ENCODE measurements around the gene DNAJB14.

Gene DNAJB14

GRCh38 chr4:99847362-99847976 lies 98.9 kb downstream of the DNAJB14 start:
- DNase-seq (ENCODE audit: low read depth in 1 of 2, low spot score in 1 of 2): peak in 1 of 2 experiments; percentile 43
- H3K4me3 ChIP-seq (replicated peaks; ENCODE audit: insufficient read depth, low read length): no peak overlapping the region
- TF ChIP-seq REST (IDR thresholded peaks at IDR 0.05; ENCODE audit: insufficient replicate concordance, low read depth): no peak
- TF ChIP-seq CTCF (IDR thresholded peaks at IDR 0.05; ENCODE audit: insufficient read depth, low read length): no peak
- no peak for TF ChIP-seq POLR2AphosphoS5 (IDR thresholded peaks at IDR 0.05; ENCODE audit: low read depth)
- no peak for TF ChIP-seq GABPA (IDR thresholded peaks at IDR 0.05; ENCODE audit: low read depth)
- TF ChIP-seq SPI1 (IDR thresholded peaks at IDR 0.05; ENCODE audit: borderline replicate concordance, low read depth): peak; percentile 74
- peak overlapping the region; percentile 44 for H3K27ac ChIP-seq (replicated peaks)
- no peaks in the 10 kb centered on the region for H3K27me3 ChIP-seq (ENCODE audit: insufficient read depth, poor library complexity, severe bottlenecking)

- H3K27me3 ChIP-seq (ENCODE audit: insufficient read depth, poor library complexity, severe bottlenecking): no peaks in the 10 kb centered on the region
- no peak for TF ChIP-seq REST (IDR thresholded peaks at IDR 0.05; ENCODE audit: insufficient replicate concordance, low read depth)
- TF ChIP-seq SPI1 (IDR thresholded peaks at IDR 0.05; ENCODE audit: borderline replicate concordance, low read depth): no peak
- TF ChIP-seq CTCF (IDR thresholded peaks at IDR 0.05; ENCODE audit: insufficient read depth, low read length): no peak
- no peak for TF ChIP-seq GABPA (IDR thresholded peaks at IDR 0.05; ENCODE audit: low read depth)
- TF ChIP-seq POLR2AphosphoS5 (IDR thresholded peaks at IDR 0.05; ENCODE audit: low read depth): no peak
- no peak for DNase-seq (ENCODE audit: low read depth in 1 of 2, low spot score in 1 of 2)
- peak overlapping the region; percentile 44 for H3K27ac ChIP-seq (replicated peaks)
- no peak overlapping the region for H3K4me3 ChIP-seq (replicated peaks; ENCODE audit: insufficient read depth, low read length)
Measured at GRCh38 chr4:99846891-99847290, 99.5 kb downstream of the DNAJB14 start.
